GM19025 (cell line): ENCODE results near the gene ATP1B3.
"Not testable (repeated sequence)": the region's sequence is repeated elsewhere in the genome, so short reads cannot be mapped to it uniquely, and the experiment has no call there.

Experiments used
- ATAC-seq: cut with Tn5 transposase; IDR thresholded peaks from one replicate; pipeline ENCODE4 v1.9.1; 2021; ENCODE audit warnings: mild to moderate bottlenecking, low read depth, moderate library complexity; ENCODE audit not compliant: unreplicated experiment

ATP1B3 gene

DNA sequence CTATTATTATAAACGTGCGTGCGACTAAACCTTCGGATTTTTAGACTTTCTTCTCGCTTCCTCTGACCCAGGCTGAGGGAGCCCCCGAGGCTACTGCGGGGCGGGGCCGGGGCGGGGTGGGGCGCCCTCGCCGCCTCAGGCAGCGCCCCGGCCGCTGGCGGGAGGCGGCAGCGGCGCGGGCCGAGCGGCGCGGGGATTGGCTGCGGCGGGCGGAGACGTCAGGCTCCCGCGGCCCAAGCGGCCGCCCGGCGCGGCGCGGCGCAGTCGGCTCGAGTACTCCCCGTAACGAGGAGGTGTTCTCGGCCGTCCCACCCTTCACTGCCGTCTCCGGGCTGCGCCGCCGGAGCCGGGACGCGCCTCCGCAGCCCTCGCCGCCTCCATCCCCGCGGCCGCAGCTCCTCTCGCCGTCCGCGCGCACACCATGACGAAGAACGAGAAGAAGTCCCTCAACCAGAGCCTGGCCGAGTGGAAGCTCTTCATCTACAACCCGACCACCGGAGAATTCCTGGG is at the start of gene ATP1B3:
Gene ATP1B3 (plus strand): TSS at position 263 of the 510 bp plus-strand sequence. CDS start 159 bp downstream, at position 422.
- peak; percentile 76 for ATAC-seq

DNA sequence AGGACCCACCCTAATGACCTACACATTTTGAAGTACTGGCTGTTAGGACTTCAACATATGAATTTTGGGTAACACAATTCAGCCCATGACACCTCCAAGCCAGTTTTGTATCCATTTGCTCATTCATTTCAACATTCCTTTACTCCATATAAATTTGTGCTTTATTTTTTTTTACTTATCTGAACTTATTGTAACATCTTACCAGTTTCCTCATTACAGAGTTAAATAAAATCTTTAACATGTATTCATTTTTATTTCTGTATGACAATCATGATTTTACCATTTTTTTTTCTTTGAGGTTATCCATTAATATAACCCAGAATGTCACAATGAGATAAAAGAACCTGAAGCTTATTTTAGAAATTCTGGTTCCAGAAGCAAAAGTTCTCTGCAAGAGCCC is 48.0 kb upstream of the ATP1B3 start:
- no peak for ATAC-seq

DNA sequence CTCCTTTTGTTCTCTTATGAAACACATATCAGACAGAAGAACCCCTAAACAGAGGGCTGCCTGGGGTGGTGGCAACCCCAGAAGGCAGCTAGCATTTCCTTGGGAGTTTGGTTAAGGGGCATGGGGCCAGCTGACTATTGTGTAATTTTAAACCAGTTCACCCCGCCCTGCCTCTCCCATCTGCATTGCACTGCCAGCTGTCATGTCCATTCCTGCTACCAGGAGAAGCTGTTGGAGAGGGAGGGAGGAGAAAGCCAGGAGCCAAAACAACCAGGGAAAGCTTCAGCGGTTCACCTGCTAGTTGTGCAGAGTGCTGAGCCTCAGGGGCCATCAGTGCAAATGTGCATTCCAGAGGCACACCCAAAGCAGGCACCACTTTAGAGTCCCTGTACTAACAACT is 47.6 kb upstream of the ATP1B3 start:
- no peak for ATAC-seq

DNA sequence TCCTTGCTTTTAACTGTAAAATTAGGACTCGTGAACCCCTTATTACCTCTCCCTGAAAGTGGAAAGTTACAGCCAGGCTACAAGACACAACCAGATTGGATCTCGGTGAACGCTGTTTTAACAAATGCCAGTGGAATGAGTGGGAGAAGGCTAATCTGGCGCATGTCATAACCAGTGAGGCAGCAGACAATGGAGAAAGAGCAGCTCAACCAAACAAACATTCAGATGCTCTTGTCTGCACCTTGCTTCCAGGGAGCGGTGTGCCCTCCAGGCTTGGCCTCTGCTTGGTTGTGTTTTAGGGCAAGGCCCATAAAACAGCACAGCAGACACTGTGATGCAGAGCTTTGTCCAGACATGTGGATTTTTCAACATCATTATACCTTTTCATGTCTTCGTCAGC is 45.9 kb upstream of the ATP1B3 start:
- ATAC-seq: no peak

DNA sequence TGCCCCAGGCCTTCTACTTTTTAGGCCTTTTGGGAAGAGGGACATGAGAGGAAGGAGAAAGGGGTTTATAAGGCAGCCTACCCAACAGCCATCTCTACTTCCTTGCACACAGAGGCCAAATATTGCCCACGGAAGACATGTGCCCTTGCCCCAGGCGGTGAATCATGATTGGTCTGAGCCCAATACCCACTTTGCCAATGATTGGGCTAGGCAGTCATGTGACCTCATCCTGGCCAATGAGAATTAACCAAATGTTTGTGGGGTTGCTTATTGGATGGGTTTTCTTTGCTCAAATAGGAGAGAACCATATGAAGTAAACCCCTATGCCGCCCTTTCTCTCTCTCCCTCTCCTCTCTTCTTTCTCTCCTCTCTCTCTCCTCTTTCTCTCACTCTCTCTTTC is 42.2 kb upstream of the ATP1B3 start:
- no peak for ATAC-seq

DNA sequence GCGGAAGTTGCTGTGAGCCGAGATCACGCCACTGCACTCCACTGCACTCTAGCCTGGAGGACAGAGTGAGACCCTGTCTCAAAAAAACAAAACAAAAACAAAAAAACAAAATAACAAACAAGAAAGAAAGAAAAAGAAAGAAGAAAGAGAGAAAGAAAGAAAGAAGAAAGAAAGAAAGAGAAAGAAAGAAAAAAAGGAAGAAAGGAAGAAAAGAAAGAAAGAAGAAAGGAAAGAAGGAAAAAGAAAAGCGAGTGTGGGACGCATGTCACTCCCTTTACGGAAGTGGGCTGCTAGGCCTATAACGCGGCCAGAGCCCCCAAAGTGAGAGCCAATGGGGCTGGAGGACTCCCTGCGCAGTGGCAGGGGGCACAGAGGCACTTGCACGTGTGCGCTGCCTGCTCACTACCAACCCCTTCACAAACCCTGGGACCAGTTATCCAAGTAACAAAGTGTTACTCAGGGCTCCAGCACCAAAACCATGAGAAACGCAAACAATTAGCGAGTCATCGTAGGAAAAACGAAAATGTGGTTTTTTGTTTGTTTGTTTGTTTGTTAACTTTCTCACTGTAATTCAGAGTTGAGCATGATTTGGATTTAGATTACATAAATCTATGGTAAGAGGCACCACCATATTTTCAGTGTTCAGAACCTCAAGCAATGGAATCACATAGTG is 40.8 kb upstream of the ATP1B3 start:
- ATAC-seq: no peak

DNA sequence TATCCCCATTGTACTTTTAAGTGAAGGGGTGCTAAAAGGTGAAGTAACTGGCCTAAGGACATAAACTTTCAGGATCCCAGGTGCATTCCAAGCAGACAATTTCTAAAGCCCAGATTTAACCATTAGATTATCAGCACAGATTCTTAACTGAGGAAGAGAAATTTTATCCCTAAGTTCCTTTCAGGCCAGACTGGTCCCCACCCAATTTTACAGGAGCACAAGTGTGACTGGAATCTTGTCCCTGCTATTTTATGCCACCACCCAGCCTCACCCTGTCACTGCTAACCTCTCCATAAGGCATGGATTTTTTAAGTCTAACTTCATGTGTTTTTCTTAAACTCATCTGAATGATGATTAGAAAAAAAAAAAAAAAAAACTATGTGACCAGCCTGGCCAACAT is 37.1 kb upstream of the ATP1B3 start:
- ATAC-seq: no peak

DNA sequence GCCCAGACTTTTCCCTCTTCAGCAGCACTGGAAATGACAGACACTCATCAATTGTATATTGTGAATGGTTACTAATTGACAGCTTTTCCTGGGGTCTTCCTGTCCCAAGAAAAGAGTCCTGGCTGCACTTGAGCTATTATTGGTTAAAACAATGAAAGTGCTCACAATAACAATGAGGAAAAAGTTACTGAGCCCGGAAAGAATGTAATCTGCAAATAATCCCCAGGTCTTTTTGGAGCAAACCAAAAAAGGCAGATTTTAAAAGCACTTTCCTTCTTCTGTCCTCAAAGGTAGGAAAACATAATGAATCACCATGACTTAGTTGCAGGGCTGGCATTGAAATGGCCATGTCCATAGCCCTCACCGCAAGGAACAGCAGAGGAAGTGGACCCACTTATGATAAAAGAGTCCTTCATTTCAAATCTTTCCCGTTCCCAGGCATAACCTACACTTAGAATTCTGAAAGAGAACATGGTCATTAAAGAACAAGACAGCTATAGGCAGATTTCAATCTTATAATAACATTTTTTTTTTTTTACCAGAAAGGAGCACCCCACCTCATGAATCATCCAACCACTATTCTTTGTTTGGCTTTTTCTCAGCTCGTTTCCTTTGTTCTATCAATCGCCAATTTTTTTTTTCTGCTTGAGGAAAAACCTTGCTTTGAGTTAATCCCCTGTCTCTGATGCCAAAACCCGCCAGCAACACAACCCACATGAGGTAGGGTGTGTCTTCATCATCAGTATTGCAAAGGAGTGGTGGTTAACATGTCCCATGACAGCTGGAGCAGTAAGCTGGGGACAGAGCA is 35.5 kb upstream of the ATP1B3 start:
- ATAC-seq: no peak

DNA sequence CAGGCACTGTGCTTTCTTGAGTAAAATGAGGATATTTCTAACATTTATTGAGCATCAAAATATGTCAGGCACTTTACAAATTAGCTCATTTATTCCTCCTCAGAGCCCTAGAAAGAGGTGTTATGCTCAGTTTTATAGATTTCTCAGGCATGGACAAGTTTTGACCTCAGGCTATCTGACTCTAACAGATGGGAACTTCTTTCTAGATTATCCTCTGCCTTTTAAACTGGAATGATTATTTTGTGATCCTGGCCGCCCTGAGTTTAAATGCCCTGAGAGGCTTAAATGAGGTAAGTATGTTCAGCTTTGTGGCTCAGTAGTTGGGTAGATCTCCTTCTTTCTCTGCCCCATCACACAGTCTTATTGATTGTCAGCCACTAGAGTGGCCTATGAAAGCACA is 32.3 kb upstream of the ATP1B3 start:
- ATAC-seq: no peak

DNA sequence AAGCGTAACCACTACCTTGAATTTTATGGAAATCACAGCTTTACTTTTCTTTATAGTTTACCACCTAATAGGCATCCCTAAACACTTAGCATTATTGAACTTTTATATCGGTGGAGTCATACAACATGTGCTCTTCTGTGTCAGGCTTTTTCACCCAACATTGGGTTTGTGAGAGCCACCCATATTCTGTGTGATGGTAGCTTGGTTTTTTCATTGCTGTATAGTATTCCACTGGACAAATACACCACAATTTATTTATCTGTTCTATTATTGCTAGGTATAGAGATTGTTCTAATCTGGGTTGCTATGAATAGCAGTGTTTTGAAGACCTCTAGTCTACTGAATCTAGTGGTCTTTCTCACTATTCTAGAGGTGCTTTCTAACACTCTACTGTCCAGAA is 31.6 kb upstream of the ATP1B3 start:
- no peak for ATAC-seq

DNA sequence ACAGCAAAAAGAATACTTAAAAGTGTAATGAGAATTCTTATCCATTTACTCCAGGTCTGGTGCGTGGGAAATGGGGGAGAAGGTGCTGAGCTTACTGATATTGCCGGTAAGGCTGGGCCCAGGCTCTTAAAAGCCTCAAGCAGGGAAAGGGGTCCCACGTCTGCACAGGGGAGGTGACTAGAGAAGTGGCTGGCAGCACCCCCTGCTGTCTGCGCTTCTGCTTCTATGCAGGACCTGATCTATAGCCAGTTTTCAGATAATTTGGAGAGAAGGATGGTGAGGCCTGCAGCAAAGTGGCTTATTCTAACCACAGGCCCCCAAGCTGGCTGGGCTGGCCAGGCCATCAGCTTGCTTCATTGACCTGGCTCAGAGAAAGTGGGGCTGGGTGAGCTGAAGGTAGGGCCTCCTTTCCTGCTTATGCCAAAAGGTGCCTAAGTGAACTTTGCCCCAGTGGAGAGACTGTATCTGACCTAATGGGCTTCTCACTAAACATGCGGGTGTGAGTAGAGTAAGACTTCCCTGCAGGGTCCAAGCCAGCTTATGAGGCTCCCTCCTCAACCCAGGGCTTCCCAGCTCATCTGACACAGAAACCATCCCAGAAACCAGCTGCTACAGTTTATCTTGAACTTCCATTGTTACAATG is 30.9 kb upstream of the ATP1B3 start:
- ATAC-seq: no peak

DNA sequence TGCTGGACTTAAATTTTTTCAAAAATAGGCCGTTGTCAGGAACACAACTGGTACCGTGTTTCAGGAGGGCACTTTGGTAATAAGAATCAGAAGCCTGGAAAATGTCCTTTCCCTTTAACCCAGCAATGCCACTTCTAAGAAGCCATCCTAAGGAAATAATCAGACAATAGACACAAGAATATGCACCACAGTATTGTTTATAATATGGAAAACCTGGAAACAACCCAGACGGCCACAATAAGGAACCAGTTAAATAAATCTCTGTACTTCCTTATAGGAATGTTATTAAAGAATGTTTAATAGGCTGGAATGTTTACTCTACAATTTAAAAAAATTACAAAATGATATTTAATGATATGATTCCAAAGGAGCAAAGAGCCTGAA is 30.4 kb upstream of the ATP1B3 start:
- no peak for ATAC-seq

DNA sequence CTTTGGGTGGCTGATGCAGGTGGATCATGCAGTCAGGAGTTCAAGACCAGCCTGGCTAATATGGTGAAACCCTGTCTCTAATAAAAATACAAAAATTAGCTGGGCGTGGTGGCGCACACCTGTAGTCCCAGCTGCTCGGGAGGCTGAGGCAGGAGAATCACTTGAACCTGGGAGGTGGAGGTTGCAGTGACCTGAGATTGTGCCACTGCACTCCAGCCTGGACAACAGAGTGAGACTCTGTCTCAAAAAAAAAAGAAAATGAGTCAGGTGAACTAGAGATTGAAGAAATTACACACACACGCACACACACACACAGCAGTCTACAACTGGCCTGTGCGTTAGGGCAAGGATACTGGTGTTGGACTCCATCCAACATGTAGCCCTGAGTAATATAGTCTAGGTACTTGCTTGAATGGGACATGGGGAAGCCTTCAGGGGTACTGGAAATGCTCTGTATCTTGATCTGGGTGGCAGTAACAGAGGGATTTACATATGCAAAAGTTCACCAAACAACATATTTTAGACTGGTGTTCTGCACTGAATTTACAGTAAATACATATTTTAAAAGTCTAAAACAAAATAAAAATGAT is 28.2 kb upstream of the ATP1B3 start:
- not testable (repeated sequence) for ATAC-seq

DNA sequence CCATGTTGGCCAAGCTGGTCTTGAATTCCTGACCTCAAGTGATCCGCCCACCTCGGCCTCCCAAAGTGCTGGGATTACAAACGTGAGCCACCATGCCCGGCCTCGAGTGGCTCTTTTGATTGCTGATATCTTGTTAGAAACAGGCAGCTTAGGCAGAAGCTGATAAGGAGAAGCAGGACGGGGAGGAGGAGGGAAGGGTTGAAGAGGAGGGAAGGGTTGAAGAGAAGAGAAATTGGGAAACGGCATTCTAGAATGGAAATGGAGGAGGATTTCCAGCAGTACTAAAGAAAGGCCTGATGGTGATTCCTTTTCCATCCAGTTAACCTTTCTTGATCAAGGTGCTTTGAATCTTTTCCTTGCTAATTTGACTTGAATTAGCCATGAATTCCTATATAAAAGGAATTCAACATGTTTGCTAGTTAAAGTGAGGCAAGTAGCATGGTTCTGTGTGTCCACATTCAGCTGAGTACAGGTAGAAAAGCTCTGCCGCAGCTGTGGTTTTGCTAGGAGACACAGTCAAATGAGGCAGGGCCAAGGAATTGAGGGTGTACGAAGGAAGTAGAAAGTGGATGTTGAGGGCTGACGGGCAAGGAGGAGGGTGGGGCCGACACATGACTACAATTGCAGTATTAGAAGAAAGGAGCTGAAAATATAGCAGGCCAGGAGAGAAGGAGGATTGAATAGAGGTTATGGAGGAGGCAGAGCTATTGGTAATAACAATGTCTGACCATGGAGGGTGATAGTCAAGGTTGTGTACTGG is 27.2 kb upstream of the ATP1B3 start:
- no peak for ATAC-seq

DNA sequence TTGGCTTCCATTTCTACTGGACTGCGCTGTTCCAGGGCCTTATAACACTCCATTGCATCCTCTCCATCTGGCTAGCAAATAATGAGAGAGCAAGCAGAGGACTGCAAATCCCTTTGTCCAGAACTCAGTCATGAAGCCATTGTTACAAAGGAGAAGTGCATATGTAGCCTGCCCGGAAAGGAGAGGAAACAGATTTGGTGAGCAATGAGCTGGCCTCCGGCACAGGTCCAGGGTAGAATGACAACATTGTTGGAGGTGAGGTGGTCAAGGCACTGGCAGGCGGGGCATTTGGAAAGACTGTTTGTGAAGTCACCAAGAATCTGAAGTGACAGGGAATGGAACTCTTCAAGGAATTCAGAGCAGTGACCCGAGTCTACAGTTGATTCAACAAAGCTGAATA is 25.0 kb upstream of the ATP1B3 start:
- ATAC-seq: no peak

DNA sequence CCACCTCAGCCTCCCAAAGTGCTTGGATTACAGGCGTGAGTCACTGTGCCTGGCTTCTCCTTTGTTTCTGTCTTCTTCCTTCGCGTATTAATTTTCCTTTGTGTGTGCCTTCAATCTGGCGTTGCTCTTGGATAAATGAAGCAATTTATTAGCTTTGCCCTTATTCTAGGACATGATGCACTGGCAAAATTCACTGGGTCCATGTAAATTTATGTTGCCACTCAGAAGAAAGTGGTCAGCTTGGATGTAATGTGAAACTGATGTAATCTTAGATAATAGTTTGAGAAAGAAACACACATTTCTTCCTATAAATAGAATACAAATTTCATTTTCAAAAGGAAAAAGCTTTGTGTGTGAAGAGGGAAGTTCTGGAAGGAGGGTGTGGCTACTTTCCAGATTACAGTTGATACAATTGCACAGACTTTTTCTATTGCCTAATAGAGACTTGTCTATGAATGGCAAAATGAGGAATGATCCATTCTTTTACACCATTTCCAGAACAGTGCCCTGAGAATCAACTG is 23.3 kb upstream of the ATP1B3 start:
- ATAC-seq: no peak

DNA sequence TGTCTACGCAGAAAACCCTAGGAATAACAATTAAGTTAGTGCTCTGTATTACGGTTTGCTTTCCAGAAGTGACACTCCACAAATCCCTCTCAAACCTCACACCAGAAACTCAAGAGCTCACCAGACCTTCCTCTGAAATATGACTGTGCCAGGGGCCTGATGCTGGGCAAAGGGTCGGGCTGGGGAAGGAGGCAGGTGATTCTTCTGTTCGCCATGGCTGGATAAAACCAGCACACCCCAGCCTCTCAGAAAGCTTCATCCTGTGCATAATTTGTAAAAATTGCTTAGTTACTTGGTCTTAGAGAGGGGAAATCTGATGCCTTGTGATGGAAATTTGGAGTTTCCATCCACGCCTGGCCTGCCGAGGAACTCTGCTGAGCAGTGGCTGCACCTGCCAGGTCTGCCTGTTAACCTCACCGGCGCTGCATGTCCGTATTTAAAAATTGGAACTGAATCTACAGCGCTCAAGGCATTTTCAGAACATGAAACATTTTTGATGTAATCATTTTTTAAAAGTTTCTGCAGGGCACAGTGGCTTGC is 22.7 kb upstream of the ATP1B3 start:
- ATAC-seq: no peak

DNA sequence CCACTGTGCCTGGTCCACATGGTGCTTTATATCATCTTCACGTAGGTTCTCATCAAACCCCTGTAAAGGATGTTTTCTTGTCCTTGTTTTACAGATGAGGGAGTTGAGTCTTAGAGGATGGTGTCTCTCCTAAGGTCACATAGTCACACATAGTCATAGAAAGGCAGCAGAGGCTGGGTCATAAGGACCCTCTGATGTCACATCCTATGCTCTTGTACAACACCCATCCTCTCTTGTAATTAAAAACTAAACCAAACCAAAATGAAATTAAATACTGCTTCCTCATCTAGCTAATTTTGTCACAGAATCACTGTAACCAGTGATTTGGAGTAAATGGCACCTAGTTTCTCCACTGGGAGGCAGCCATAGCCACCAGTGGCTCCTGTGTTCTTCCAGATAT is 21.8 kb upstream of the ATP1B3 start:
- ATAC-seq: no peak

DNA sequence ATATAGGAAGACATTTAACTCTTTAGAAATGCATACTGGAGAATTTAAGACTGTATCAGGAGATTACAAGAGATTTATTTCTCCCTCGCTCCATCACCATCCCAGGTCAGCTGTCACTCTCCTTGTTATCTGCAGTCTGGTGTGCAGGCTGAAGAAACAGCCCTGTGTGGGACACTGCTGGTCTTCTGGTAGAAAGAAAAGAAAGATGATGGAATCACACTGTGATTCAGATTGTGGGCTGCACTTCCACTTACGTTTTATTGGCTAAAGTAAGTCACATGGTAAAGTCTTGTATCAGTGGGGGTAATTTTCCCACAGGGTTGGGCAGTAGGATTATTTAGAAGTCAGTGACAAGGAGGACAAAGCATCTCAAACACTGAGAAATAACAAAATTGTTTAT is 18.1 kb upstream of the ATP1B3 start:
- ATAC-seq: no peak

DNA sequence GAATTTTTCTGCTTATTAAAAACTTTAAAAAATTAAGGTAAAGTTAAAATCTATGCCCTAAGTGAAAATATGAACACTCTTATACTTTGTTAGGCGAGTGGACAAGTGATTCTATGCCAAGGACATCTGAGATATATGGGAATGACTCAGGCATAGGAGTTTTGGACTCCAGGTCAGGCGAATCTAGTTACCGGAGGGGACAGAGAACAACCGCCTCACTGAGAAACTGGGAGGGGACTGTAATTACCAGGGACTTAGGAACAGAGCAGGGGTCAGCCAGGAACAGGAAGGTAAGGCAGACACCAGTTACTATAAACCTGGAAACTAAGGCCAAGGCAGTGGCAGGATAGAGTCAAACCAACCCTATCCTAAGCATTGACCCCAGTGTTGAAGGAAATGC is 16.8 kb upstream of the ATP1B3 start:
- no peak for ATAC-seq
